GM18870 (cell line): ENCODE measurements around the gene ARID5A.
"Not testable (repeated sequence)": the region's sequence is repeated elsewhere in the genome, so short reads cannot be mapped to it uniquely, and the experiment has no call there.

Experiments used
- ATAC-seq: cut with Tn5 transposase; IDR thresholded peaks from one replicate; pipeline ENCODE4 v1.9.1; 2021; ENCODE audit warnings: moderate library complexity; ENCODE audit not compliant: unreplicated experiment

The ARID5A gene

DNA sequence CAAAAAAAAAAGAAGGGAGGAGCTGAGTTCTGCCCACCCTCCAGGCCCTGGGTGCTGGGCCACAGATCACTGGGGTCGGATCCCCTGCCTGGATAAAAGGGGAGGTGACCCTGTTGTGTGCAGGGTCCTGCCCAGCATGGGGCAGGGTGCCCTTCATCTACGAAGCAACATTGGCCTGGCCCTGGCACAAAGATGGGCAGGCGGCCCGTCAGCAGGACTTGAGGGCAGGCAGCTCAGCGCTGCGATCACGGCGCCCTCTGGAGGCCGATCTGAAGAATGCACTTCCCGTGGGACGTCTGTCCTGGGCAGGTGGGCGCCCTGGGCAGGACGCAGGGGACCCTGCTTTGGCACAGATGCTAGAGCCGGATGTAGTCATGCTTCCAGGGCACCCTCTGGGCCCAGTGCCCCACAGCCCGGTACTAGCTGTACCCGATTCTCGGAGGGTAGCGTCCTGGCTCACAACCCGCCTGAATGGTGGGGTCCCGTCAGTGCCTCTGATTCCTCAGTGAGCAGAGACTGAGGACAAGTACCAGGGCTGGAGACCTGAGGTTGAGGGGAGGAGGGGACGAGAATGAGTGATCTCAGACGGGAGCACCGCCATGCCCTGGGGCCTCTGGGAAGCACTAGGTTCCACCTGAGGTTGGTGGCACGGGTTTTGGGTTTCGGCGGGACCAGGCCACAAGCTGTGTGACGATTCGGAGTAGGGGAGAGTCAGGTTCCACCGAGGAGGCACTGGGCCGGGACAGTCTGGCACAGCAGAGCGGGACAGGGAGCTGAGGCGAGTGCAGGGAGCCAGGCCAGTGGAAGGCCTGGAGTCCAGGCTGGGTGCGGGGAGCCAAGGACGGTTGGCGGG, 18.0 kb downstream of the ARID5A start:
- no peak for ATAC-seq

- no peak for ATAC-seq
These were observed 18.6 kb downstream of the ARID5A start for GRCh38 chr2:96555146-96555610.

- ATAC-seq = no peak
These were observed 20.1 kb downstream of the ARID5A start for GRCh38 chr2:96556441-96557330.

- not testable (repeated sequence) for ATAC-seq
These were observed 20.9 kb downstream of the ARID5A start for GRCh38 chr2:96557421-96557820.

DNA sequence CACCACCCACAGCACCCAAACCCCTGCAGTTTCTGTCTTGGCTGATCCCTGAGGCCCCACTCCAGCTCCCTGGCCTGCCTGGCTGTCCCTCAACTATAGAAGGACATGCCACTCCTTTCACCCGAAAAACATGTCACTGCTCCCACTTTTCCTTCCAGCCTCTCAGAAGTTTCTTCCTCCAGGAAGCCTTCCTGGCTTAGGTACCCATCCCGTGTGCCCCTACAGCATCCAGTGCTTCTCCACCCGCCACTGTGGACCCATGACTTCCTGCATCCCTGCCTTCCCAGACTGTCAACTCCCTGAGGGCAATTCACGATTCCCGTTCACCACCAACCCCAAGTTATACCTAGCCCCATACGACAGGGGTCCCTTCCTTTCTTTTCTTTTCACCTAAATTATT, 21.5 kb downstream of the ARID5A start:
- no peak for ATAC-seq

DNA sequence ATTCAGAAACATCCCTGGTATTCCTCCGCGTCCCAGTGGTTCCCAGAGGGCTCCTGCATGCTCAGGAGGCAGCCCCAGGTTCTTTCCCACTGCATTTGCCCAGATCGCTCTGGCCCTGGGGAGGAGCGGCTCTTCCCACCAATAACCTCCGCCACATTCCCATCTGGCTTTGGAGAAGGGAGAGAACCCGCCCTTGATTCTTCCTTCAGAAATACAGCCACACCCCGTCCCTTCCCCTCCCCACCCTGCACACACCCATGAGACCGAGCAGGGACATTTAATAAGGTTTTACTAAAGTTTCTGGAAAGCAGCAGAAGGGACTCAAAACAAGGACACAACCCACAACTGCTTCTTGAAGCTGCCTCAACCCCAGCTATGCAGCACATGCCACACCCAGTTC, 21.9 kb downstream of the ARID5A start:
- no peak for ATAC-seq

GRCh38 chr2:96564026-96564425, 27.5 kb downstream of the ARID5A start:
- ATAC-seq = no peak

DNA sequence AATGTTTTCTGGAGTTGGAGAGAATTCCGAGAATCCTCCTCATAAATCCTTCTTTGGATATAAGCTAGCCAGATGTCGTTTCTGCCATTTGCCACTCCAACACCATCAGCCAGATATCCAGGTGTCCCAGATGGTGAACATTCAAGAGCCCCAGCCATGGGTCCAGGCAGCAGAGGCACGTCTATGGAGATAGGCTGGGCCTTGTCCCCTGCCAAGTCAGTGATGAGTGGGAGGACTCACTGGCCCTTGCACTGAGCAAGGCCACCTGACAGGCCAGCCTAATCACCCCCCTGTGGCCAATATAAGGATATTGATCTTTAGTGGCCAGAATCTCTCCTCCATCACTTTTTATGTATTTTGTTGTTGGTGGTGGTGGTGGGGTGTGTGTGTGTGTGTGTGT, 28.0 kb downstream of the ARID5A start:
- no peak for ATAC-seq

GRCh38 chr2:96565111-96565510, 28.6 kb downstream of the ARID5A start:
- no peak for ATAC-seq

- no peak for ATAC-seq
These were observed 31.5 kb downstream of the ARID5A start for GRCh38 chr2:96568094-96568493.

GRCh38 chr2:96574364-96574763, 37.8 kb downstream of the ARID5A start:
- ATAC-seq = no peak

DNA sequence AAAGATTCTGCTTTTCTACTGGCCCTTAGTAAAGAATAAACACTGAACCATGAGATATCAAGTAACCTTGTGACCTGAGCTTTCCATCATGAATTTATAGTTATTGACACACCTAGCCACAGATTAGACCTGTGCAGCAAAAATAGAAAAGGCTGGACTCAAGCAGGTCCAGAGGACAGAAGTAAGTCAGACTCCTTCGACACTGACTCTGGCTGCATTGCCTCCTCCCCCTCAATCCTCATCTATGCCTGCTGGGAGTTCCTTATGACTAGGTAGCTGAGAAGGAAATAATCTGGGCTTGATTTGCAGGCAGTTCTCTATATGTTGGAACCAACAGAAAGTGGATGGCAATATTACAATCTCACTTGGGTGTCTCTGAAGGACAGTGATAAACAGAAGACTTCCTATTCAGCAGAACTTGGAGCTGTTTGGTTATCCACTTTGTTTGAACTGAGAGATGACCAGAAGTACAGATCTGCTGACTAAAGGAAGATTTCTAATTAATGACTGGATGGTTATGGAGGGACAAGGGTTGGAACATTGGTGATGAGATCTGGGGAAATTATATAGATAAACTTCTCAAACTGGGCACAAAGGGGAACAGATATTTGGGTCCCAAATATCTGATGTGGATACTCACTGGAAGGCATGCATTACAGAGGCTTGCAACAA, 39.4 kb downstream of the ARID5A start:
- ATAC-seq = no peak

- ATAC-seq = no peak
These were observed 40.9 kb downstream of the ARID5A start for GRCh38 chr2:96577501-96577900.

GRCh38 chr2:96578731-96579130, 42.2 kb downstream of the ARID5A start:
- ATAC-seq = no peak

GRCh38 chr2:96579422-96579821, 42.9 kb downstream of the ARID5A start:
- ATAC-seq = no peak

DNA sequence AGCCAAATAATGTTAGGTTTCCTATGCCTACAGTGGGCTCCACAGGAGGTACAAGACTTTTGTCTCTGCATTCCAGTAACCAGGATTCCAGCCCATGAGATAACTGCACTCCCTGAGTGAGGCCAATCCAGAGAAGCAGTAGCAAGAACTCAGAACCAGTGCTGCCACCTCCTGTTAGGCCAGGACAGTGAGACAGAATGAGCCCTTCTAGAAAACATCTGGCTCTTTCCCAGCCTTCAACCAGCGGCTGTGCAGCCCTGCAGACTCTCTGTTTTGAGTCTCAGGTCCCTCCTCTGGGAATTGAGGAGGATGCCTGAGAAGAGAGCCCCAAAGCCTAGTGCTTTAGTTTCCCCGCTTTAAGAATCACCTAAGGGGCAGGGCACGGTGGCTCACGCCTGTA, 44.2 kb downstream of the ARID5A start:
- no peak for ATAC-seq

DNA sequence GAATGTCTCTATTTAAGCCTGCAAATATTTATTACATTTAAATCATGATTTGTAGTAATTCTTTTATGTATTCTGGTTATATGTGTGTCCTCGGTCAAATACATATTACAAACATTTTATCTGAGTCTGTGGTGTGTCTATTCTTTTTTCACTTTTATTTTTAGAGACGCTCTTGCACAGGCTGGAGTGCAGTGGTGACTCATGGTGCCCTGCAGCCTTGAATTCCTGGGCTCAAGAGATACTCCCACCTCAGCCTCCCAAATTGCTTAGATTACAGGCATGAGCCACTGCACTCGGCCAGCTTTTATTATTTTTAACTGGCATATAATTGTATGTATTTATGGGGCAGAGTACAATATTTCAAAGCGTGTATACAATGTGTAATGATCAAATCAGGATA, 47.5 kb downstream of the ARID5A start:
- no peak for ATAC-seq

GRCh38 chr2:96587843-96588242, 51.3 kb downstream of the ARID5A start:
- ATAC-seq = no peak

GRCh38 chr2:96591054-96591453, 54.5 kb downstream of the ARID5A start:
- no peak for ATAC-seq

GRCh38 chr2:96591494-96591893, 54.9 kb downstream of the ARID5A start:
- ATAC-seq = no peak

DNA sequence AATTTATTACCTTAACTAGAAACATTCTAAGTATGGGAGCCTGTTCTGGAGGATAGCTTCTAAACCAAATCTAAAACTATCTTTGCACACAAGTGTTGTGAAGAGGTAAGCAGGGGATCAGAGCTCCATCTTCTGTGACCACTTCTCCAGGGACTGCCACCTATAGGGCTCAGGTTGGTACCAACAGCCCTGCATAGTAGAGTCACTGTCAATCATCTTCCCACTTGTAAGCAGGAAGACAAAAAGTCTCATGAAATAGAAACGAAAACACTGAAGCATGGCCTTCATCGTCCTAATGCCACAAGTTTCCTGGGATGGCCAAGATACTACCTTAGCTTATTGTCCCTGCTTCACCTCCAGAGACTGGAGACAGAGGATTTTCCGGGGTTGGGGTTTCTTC, 57.7 kb downstream of the ARID5A start:
- no peak for ATAC-seq
